Measurements from ENCODE around the gene SIRPA. TPM values are rescaled to one million over a fixed set of nuclear protein-coding genes. Genes with fewer than 3 reads are reported as not detected.

The SIRPA gene
- total RNA-seq, 1 donor from 2014 or later: 6.8 TPM

DNA sequence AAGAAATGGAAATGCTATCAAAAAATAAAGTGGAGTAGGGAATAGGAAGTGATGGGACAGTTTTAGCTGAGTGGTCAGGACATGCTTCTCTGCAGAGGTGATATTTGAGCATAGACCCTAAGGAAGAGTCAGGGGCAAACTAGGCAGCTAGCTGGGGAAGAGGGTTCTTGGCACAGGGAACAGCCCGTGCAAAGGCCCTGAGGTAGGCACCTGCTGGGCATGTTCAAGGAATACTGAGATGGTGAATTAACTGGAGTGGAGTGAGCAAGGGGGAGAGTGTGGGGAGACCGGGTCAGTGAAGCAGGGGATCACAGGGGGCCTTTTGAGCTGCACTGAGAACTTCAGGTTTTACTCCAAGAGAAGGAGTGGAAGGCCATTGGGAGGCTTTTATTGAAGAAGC is 7.5 kb upstream of the SIRPA start:
- TF ChIP-seq, protein P1, sequence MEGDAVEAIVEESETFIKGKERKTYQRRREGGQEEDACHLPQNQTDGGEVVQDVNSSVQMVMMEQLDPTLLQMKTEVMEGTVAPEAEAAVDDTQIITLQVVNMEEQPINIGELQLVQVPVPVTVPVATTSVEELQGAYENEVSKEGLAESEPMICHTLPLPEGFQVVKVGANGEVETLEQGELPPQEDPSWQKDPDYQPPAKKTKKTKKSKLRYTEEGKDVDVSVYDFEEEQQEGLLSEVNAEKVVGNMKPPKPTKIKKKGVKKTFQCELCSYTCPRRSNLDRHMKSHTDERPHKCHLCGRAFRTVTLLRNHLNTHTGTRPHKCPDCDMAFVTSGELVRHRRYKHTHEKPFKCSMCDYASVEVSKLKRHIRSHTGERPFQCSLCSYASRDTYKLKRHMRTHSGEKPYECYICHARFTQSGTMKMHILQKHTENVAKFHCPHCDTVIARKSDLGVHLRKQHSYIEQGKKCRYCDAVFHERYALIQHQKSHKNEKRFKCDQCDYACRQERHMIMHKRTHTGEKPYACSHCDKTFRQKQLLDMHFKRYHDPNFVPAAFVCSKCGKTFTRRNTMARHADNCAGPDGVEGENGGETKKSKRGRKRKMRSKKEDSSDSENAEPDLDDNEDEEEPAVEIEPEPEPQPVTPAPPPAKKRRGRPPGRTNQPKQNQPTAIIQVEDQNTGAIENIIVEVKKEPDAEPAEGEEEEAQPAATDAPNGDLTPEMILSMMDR (IDR thresholded peaks at IDR 0.05; ENCODE audit: unreplicated experiment): no peak
- no peaks in the 10 kb centered on the region for H3K9me3 Mint-ChIP-seq
- H3K36me3 Mint-ChIP-seq: no peaks in the 10 kb centered on the region
- no peaks in the 10 kb centered on the region for H3K4me1 Mint-ChIP-seq
- no peak for DNase-seq (ENCODE audit: low spot score in 2 of 2, unreplicated experiment in 2 of 2)
- no peak overlapping the region for H3K4me3 Mint-ChIP-seq
- H3K27ac Mint-ChIP-seq: no peak overlapping the region
- peaks cover 27% of the 10 kb centered on the region for H3K27me3 Mint-ChIP-seq (ENCODE audit: low read depth)

DNA sequence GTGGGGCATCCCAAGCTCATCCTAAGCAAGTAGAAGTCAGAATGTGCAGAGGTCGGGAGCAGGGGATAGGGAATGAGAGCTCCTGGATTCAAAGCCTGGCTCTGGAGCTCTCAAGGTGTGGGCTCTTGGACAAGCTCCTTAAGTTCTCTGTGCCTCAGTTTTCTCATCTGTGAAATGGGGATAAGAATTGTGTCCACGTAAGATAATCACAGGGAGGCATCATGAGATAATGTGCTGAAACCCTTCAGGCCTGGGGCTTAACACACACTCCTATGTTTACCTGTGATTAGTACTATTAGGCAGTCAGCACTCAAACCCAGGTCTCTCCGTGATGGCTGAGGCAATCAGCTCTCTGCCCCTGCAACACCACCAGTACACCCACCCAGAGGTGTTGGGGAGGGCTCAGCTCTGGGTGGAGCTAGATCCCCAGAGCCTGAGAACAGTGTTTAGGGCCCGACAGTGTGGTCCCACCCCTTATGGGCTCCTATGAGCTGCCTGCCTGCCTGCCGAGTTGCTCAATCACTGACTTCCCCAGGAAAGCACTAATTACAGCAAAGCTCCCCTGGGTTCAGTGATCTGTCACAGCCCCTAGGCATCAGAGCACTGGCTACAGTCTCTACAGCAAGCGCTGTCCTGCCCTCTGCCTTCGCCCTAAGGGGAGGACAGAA is 6.3 kb upstream of the SIRPA start:
- H3K27ac Mint-ChIP-seq: no peak overlapping the region
- peaks cover 2% of the 10 kb centered on the region for H3K4me1 Mint-ChIP-seq
- H3K4me3 Mint-ChIP-seq: no peak overlapping the region
- no peaks in the 10 kb centered on the region for H3K36me3 Mint-ChIP-seq
- DNase-seq (ENCODE audit: low spot score in 2 of 2, unreplicated experiment in 2 of 2): no peak
- H3K9me3 Mint-ChIP-seq: no peaks in the 10 kb centered on the region
- peaks cover 34% of the 10 kb centered on the region for H3K27me3 Mint-ChIP-seq (ENCODE audit: low read depth)
- TF ChIP-seq, protein P1 (IDR thresholded peaks at IDR 0.05; ENCODE audit: unreplicated experiment): no peak

DNA sequence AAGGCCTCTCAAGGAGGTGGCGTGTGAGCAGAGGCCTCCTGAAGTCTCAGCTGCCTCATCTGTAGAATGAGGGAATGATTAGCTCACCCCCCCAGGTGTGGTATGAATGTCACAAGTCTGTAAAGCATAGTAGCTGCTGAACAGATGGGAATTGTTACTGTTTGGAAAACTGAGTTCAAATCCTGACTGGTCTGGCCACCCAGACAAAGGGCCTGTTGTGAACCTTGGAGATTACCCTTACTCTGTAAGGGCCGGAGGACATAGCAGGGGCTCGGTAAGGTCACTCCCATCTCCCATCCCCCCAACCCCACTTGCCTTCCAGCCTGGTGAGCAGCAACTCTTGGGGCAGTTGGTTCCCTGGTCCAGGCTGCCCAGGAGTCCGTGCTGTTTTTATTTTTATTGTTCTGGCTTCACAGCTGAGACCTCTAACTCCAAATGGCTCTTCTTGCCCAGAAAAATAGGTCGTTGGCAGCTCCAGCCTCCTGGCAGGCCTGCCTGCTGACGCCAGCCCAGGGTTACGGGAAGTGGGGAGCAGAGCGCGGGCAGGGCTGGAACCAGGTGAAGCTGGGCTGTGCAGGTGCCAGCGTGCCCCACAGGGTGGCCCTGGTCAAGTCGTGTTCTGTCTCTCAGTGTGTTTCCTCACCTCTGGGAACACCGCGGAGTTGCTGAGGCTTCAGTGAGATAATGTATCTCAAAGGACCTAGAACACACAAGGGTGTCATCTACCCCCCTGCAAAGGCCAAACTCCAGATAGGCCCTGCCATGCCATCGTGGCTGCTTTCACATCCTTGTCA is 4.5 kb upstream of the SIRPA start:
- no peak overlapping the region for H3K27ac Mint-ChIP-seq
- TF ChIP-seq, protein P1 (IDR thresholded peaks at IDR 0.05; ENCODE audit: unreplicated experiment): no peak
- no peaks in the 10 kb centered on the region for H3K36me3 Mint-ChIP-seq
- no peak for DNase-seq (ENCODE audit: low spot score in 2 of 2, unreplicated experiment in 2 of 2)
- H3K4me3 Mint-ChIP-seq: no peak overlapping the region
- no peaks in the 10 kb centered on the region for H3K9me3 Mint-ChIP-seq
- H3K27me3 Mint-ChIP-seq (ENCODE audit: low read depth): peaks cover 33% of the 10 kb centered on the region
- H3K4me1 Mint-ChIP-seq: peaks cover 2% of the 10 kb centered on the region

DNA sequence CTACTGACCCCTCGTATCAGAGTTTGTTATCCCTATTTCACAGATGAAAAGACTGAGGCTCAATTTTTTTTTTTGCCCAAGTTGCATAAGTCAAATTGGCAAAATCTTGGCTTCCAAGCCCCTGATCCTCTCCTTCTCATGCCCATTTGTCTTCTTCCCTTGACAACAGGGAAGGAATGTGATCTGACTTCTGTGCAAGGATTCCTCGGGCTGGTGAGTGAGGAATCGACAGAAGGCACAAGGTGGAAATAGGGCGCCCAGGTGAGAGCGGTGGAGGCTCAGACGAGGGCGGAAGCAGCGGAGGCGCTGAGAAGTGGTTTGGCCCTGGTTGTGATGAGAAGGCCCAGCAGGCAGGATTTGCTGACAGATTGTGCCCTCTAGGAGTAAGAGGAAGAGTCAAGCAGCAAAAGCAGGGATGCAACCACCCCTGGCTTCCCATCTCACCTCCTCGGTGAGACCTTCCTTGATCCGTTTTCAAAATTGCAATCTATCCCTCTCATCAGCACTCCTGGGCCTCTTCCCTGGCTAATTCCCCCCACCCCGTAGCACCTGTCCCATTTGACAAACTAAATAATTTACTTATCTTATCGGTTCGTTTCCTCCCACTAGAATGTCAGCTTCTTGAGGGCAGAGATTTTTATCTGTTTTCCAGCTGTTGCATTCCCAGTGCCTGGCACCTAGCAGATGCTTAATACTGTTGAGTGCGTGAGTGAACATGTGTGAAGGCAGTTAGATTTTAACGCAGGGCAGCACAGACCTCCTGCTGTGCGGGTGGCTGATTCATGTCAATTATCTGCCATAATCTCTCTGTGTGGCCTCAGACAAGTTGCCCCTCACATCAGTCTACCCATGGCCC is 3.7 kb upstream of the SIRPA start:
- Mint-ChIP-seq H3K27ac (no peak overlapping the region), H3K4me3 (no peak overlapping the region)

DNA sequence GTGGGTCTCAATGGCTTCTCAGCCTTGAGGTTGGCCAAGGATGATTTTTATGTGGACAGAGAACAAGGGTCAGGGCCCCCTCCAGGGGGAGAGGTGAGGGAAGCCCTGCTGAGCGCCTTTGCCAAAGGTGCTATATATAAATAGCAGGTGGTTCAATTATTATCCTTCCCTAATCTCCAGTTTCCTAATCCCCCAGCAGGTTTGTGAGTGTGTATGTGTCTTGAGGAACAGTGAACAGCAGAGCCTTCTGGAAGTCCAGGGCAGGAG is 3.2 kb upstream of the SIRPA start:
- Mint-ChIP-seq H3K36me3 (no peaks in the 10 kb centered on the region), H3K9me3 (no peaks in the 10 kb centered on the region), H3K4me1 (peaks cover 12% of the 10 kb centered on the region), H3K27me3 (ENCODE audit: low read depth) (peaks cover 45% of the 10 kb centered on the region), H3K27ac (no peak overlapping the region), H3K4me3 (no peak overlapping the region)
- TF ChIP-seq, protein P1 (IDR thresholded peaks at IDR 0.05; ENCODE audit: unreplicated experiment): no peak
- no peak for DNase-seq (ENCODE audit: low spot score in 2 of 2, unreplicated experiment in 2 of 2)

More for the DNA sequence above, 3.7 kb upstream of the SIRPA start:
- Mint-ChIP-seq H3K9me3 (no peaks in the 10 kb centered on the region), H3K27me3 (ENCODE audit: low read depth) (peaks cover 41% of the 10 kb centered on the region), H3K4me1 (peaks cover 10% of the 10 kb centered on the region), H3K36me3 (no peaks in the 10 kb centered on the region)
- DNase-seq (ENCODE audit: low spot score in 2 of 2, unreplicated experiment in 2 of 2): no peak
- TF ChIP-seq, protein P1 (IDR thresholded peaks at IDR 0.05; ENCODE audit: unreplicated experiment): no peak
